AG04450 (cell line): ENCODE results near the gene MAP2. TPM values are rescaled to one million over a fixed set of nuclear protein-coding genes. Genes with fewer than 3 reads are reported as not detected.
A peak's percentile ranks its signal among the peaks of the same experiment; 100 is the strongest.

Source experiments
- CTCF ChIA-PET: fragments of 300-600, 350-600 bp; formaldehyde crosslinking; extraction: SDS; loops from one replicate; lab custom pipeline; 2022; ENCODE audit warnings: antibody characterized with exemption, inconsistent platforms; lab: Charles Lee
- POLR2A ChIA-PET: fragments of 350-600 bp; formaldehyde crosslinking; extraction: SDS; loops from one replicate; lab custom pipeline; 2021; ENCODE audit warnings: antibody characterized with exemption, inconsistent platforms; lab: Yijun Ruan, JAX
- DNase-seq: peaks from one replicate; pipeline ENCODE4 v3.0.0-alpha.2; 2011; ENCODE audit warnings: low read depth, low spot score
- H3K27ac ChIP-seq: one replicate; pipeline ENCODE4 v1.5.1; 2012; ENCODE audit warnings: low read depth, low read length, control low read depth
- H3K27me3 ChIP-seq: one replicate; pipeline ENCODE4 v1.6.0; 2012; ENCODE audit warnings: low read length; ENCODE audit not compliant: control insufficient read depth, insufficient read depth
- H3K4me3 ChIP-seq: 2 replicates; pipeline ENCODE4 v1.5.1; 2011; ENCODE audit warnings: mild to moderate bottlenecking, low read depth, low read length, control low read depth
- H3K9me3 ChIP-seq: 2 replicates; pipeline ENCODE4 v1.5.1; 2012; ENCODE audit warnings: low read length; ENCODE audit not compliant: control insufficient read depth, insufficient read depth
- polyA plus RNA-seq: library from polyadenylated mRNA; depleted of rRNA; stranded (reverse); fragments of >200 nt; gene quantifications from 2 replicates; pipeline ENCODE4 v1.2.3, GENCODE V29; 2011
- TF ChIP-seq, protein P1 (sequence below): IDR thresholded peaks from 2 replicates; pipeline ENCODE4 v1.5.1; 2011; ENCODE audit warnings: low read depth, low read length, control low read depth, inconsistent platforms

The MAP2 gene
- polyA plus RNA-seq, 1 experiment: 0.69 TPM

DNA sequence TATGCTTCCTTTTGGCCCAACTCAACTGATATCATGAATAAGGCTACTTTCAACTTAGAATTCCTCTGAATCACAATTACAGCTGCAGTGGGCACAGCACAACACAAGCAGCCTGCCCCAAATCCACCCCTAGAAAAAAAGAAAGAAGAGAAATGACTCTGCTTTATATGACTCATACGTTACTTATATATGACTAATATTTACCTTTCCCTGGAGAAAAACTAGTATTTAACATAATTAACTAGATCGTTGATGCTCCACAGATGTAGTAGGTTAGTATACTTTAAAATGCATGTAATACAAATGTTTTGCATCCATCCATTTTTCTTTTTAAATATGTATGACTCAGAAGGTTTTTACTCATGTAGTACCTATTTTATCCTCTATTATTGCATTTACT lies 214.5 kb downstream of the MAP2 start:
- POLR2A ChIA-PET: no interaction called here
- DNase-seq: peak; percentile 11
- H3K27me3 ChIP-seq: no peaks in the 10 kb centered on the region
- H3K27ac ChIP-seq: no peak overlapping the region
- CTCF ChIA-PET: no interaction called here
- TF ChIP-seq, protein P1, sequence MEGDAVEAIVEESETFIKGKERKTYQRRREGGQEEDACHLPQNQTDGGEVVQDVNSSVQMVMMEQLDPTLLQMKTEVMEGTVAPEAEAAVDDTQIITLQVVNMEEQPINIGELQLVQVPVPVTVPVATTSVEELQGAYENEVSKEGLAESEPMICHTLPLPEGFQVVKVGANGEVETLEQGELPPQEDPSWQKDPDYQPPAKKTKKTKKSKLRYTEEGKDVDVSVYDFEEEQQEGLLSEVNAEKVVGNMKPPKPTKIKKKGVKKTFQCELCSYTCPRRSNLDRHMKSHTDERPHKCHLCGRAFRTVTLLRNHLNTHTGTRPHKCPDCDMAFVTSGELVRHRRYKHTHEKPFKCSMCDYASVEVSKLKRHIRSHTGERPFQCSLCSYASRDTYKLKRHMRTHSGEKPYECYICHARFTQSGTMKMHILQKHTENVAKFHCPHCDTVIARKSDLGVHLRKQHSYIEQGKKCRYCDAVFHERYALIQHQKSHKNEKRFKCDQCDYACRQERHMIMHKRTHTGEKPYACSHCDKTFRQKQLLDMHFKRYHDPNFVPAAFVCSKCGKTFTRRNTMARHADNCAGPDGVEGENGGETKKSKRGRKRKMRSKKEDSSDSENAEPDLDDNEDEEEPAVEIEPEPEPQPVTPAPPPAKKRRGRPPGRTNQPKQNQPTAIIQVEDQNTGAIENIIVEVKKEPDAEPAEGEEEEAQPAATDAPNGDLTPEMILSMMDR: no peak
- no peaks in the 10 kb centered on the region for H3K9me3 ChIP-seq
- no peak overlapping the region for H3K4me3 ChIP-seq

GRCh38 chr2:209640358-209640757 lies 216.5 kb downstream of the MAP2 start:
- Histone ChIP-seq H3K27me3 (no peaks in the 10 kb centered on the region), H3K27ac (no peak overlapping the region), H3K4me3 (no peak overlapping the region), H3K9me3 (no peaks in the 10 kb centered on the region)
- TF ChIP-seq, protein P1: no peak
- ChIA-PET CTCF (no interaction called here), POLR2A (no interaction called here)
- DNase-seq: no peak

GRCh38 chr2:209642146-209642820 lies 218.4 kb downstream of the MAP2 start:
- Histone ChIP-seq H3K27me3 (no peaks in the 10 kb centered on the region), H3K4me3 (no peak overlapping the region), H3K27ac (no peak overlapping the region), H3K9me3 (no peaks in the 10 kb centered on the region)
- POLR2A ChIA-PET: no interaction called here
- DNase-seq: no peak
- CTCF ChIA-PET: interaction anchor here (1.2 kb wide), 1 partner anchor 319 kb away, joined by 3 read pairs; no protein-coding TSS in a partner anchor
- TF ChIP-seq, protein P1: no peak

DNA sequence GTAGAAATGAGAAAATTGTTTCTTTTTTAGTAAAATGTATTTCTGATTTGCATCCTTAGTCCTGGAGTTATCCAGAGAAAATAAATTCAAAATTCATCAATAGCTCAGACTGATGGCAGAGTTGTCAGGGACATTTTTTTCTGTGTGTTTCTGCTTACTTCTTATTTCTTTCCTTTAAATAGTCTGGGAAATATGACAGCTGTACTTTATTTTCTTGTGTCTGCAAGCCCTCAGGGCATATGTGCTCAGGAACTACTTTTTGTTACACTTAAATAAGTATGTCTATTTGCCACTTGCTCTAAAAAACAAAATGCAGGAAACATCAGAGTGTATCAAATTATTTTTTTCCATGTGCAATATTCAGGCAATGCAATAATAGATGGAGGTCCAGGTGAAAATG lies 221.0 kb downstream of the MAP2 start:
- Histone ChIP-seq H3K4me3 (no peak overlapping the region), H3K27me3 (no peaks in the 10 kb centered on the region), H3K27ac (no peak overlapping the region), H3K9me3 (no peaks in the 10 kb centered on the region)
- ChIA-PET CTCF (no interaction called here), POLR2A (no interaction called here)
- DNase-seq: no peak
- TF ChIP-seq, protein P1: no peak

- no peaks in the 10 kb centered on the region for H3K9me3 ChIP-seq
- no peaks in the 10 kb centered on the region for H3K27me3 ChIP-seq
- DNase-seq: no peak
- no peak overlapping the region for H3K4me3 ChIP-seq
- TF ChIP-seq, protein P1: no peak
- H3K27ac ChIP-seq: no peak overlapping the region
- ChIA-PET CTCF (interaction anchor here (0.7 kb wide), 1 partner anchor 38 kb away, joined by 5 read pairs; no protein-coding TSS in a partner anchor), POLR2A (no interaction called here)
Observed at GRCh38 chr2:209648714-209649113, 224.9 kb downstream of the MAP2 start.
